ENCODE data around the gene FYB2. TPM values are rescaled to one million over a fixed set of nuclear protein-coding genes. Genes with fewer than 3 reads are reported as not detected.
A peak's percentile ranks its signal among the peaks of the same experiment; 100 is the strongest.

FYB2 gene
- total RNA-seq, 1 donor from 2014 or later: 0.14 TPM

DNA sequence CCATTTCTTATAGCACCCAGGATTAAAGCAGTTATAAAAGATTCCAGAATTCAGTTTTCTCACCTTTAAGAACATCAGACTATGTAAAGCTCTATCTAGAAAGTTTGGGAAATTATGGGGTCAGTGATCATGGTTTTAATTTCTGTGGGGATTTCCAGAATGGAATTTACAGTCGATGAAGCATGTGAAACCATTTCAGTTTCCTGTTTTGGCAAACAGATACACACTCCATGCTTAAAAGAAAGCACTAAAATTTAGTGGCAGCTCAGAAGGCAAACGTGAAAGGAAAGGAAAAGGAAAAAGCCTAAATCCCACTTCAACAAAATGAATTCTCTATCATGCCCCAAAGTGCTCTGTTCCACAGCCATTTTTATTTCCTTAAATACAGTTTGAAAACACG is 60.4 kb downstream of the FYB2 start:
- Mint-ChIP-seq H3K4me3 (ENCODE audit: unreplicated experiment) (no peak overlapping the region), H3K27ac (ENCODE audit: unreplicated experiment) (no peak overlapping the region), H3K36me3 (ENCODE audit: low read depth, unreplicated experiment) (no peaks in the 10 kb centered on the region), H3K9me3 (ENCODE audit: unreplicated experiment) (no peaks in the 10 kb centered on the region), H3K27me3 (ENCODE audit: low read depth, unreplicated experiment) (peaks cover 2% of the 10 kb centered on the region), H3K4me1 (ENCODE audit: low read depth, unreplicated experiment) (peaks cover 13% of the 10 kb centered on the region)
- Histone ChIP-seq H4K20me1 (ENCODE audit: insufficient read depth, low read length) (no peaks in the 10 kb centered on the region), H3K9me3 (ENCODE audit: insufficient read depth, low read depth, low read length) (no peaks in the 10 kb centered on the region), H3K9ac (ENCODE audit: low read length) (no peak overlapping the region), H3K4me3 (ENCODE audit: insufficient read depth, low read depth, low read length) (no peak overlapping the region), H3K4me2 (ENCODE audit: low read length) (no peak overlapping the region), H2AFZ (ENCODE audit: low read depth, low read length) (no peak overlapping the region), H3K27ac (ENCODE audit: low read depth, low read length) (no peak overlapping the region), H3K4me1 (ENCODE audit: insufficient read depth, low read length) (no peaks in the 10 kb centered on the region), H3K36me3 (ENCODE audit: insufficient read depth, low read length) (no peaks in the 10 kb centered on the region), H3K27me3 (ENCODE audit: insufficient read depth, low read length) (no peaks in the 10 kb centered on the region), H3K79me2 (ENCODE audit: insufficient read depth, low read length) (no peaks in the 10 kb centered on the region)
- FAIRE-seq (no peak), DNase-seq (ENCODE audit: low read depth) (no peak)
- TF ChIP-seq CTCF (IDR thresholded peaks at IDR 0.05; ENCODE audit: insufficient read depth, low read depth, low read length): no peak
- no peak for TF ChIP-seq EZH2 (IDR thresholded peaks at IDR 0.05; ENCODE audit: insufficient read depth, low read length)

GRCh38 chr1:56758135-56758534 is 61.1 kb downstream of the FYB2 start:
- H3K4me3 ChIP-seq (ENCODE audit: insufficient read depth, low read depth, low read length): no peak overlapping the region
- H3K4me1 ChIP-seq (ENCODE audit: insufficient read depth, low read length): no peaks in the 10 kb centered on the region
- H3K9me3 ChIP-seq (ENCODE audit: insufficient read depth, low read depth, low read length): no peaks in the 10 kb centered on the region
- H3K4me2 ChIP-seq (ENCODE audit: low read length): no peak overlapping the region
- no peaks in the 10 kb centered on the region for H3K27me3 ChIP-seq (ENCODE audit: insufficient read depth, low read length)
- TF ChIP-seq CTCF (IDR thresholded peaks at IDR 0.05; ENCODE audit: insufficient read depth, low read depth, low read length) (no peak), EZH2 (IDR thresholded peaks at IDR 0.05; ENCODE audit: insufficient read depth, low read length) (no peak)
- peaks cover 13% of the 10 kb centered on the region for H3K4me1 Mint-ChIP-seq (ENCODE audit: low read depth, unreplicated experiment)
- no peaks in the 10 kb centered on the region for H3K36me3 Mint-ChIP-seq (ENCODE audit: low read depth, unreplicated experiment)
- no peak overlapping the region for H2AFZ ChIP-seq (ENCODE audit: low read depth, low read length)
- H3K27ac Mint-ChIP-seq (ENCODE audit: unreplicated experiment): no peak overlapping the region
- FAIRE-seq (no peak), DNase-seq (ENCODE audit: low read depth) (no peak)
- no peaks in the 10 kb centered on the region for H4K20me1 ChIP-seq (ENCODE audit: insufficient read depth, low read length)
- H3K79me2 ChIP-seq (ENCODE audit: insufficient read depth, low read length): no peaks in the 10 kb centered on the region
- H3K9ac ChIP-seq (ENCODE audit: low read length): no peak overlapping the region
- peaks cover 2% of the 10 kb centered on the region for H3K27me3 Mint-ChIP-seq (ENCODE audit: low read depth, unreplicated experiment)
- no peaks in the 10 kb centered on the region for H3K36me3 ChIP-seq (ENCODE audit: insufficient read depth, low read length)
- no peak overlapping the region for H3K27ac ChIP-seq (ENCODE audit: low read depth, low read length)
- no peaks in the 10 kb centered on the region for H3K9me3 Mint-ChIP-seq (ENCODE audit: unreplicated experiment)
- H3K4me3 Mint-ChIP-seq (ENCODE audit: unreplicated experiment): no peak overlapping the region

DNA sequence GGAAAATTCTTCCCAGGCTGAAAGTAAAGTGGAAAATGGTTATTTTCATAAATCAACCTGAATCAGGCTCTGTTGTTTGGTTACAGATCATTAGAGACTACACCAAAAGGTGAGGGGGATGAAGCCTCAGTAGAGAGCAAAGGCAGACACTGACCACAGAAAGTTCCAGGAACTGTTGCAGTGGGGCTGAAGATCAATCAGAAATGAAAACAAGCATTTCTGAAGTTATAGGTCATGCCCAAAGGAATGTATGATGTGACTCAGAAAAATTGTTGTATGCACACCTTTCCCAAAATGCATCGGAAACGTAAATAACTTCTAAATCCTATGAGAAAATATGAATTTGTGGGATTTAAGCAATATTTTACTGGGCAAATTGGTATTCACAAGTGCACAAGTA is 63.3 kb downstream of the FYB2 start:
- Histone ChIP-seq H3K4me2 (ENCODE audit: low read length) (no peak overlapping the region), H3K36me3 (ENCODE audit: insufficient read depth, low read length) (no peaks in the 10 kb centered on the region), H3K9ac (ENCODE audit: low read length) (no peak overlapping the region), H3K27me3 (ENCODE audit: insufficient read depth, low read length) (no peaks in the 10 kb centered on the region), H3K4me1 (ENCODE audit: insufficient read depth, low read length) (no peaks in the 10 kb centered on the region), H2AFZ (ENCODE audit: low read depth, low read length) (no peak overlapping the region), H4K20me1 (ENCODE audit: insufficient read depth, low read length) (no peaks in the 10 kb centered on the region), H3K9me3 (ENCODE audit: insufficient read depth, low read depth, low read length) (no peaks in the 10 kb centered on the region), H3K4me3 (ENCODE audit: insufficient read depth, low read depth, low read length) (no peak overlapping the region), H3K27ac (ENCODE audit: low read depth, low read length) (no peak overlapping the region), H3K79me2 (ENCODE audit: insufficient read depth, low read length) (no peaks in the 10 kb centered on the region)
- H3K27ac Mint-ChIP-seq (ENCODE audit: unreplicated experiment): peak overlapping the region; percentile 30
- no peaks in the 10 kb centered on the region for H3K9me3 Mint-ChIP-seq (ENCODE audit: unreplicated experiment)
- no peaks in the 10 kb centered on the region for H3K36me3 Mint-ChIP-seq (ENCODE audit: low read depth, unreplicated experiment)
- FAIRE-seq (no peak), DNase-seq (ENCODE audit: low read depth) (no peak)
- peaks cover 13% of the 10 kb centered on the region for H3K4me1 Mint-ChIP-seq (ENCODE audit: low read depth, unreplicated experiment)
- TF ChIP-seq CTCF (IDR thresholded peaks at IDR 0.05; ENCODE audit: insufficient read depth, low read depth, low read length): no peak
- no peak for TF ChIP-seq EZH2 (IDR thresholded peaks at IDR 0.05; ENCODE audit: insufficient read depth, low read length)
- no peak overlapping the region for H3K4me3 Mint-ChIP-seq (ENCODE audit: unreplicated experiment)
- H3K27me3 Mint-ChIP-seq (ENCODE audit: low read depth, unreplicated experiment): no peaks in the 10 kb centered on the region
